HepG2 (cell line): ENCODE results near the gene MYL6. TPM values are rescaled to one million over a fixed set of nuclear protein-coding genes. Genes with fewer than 3 reads are reported as not detected.

Experiments used
- ARID5B ChIP-seq: IDR thresholded peaks from 2 replicates; pipeline ENCODE4 v1.4.0; 2020; ENCODE audit warnings: mild to moderate bottlenecking, missing genetic modification reagents
- DPF2 ChIP-seq: sonication (generic); formaldehyde crosslinking; IDR thresholded peaks from 2 replicates; pipeline ENCODE4 v1.4.0; 2020; ENCODE audit warnings: mild to moderate bottlenecking, low read depth, missing genetic modification reagents, borderline replicate concordance
- GPBP1L1 ChIP-seq: sonication (generic); formaldehyde crosslinking; IDR thresholded peaks from 2 replicates; pipeline ENCODE4 v1.5.0; 2020; ENCODE audit warnings: mild to moderate bottlenecking, missing genetic modification reagents
- ISL2 ChIP-seq: sonication (generic); formaldehyde crosslinking; IDR thresholded peaks from 2 replicates; pipeline ENCODE4 v1.5.0; 2020; ENCODE audit warnings: missing genetic modification reagents
- PCBP1 ChIP-seq: fragments of 200-400 bp; formaldehyde crosslinking; IDR thresholded peaks from 2 replicates; pipeline ENCODE4 v1.6.1; 2017; ENCODE audit warnings: mild to moderate bottlenecking, low read depth, low read length, borderline replicate concordance
- POLR2AphosphoS5 ChIP-seq: IDR thresholded peaks from 2 replicates; pipeline ENCODE4 v1.6.1; 2012; ENCODE audit warnings: low read depth, low read length
- RARA ChIP-seq: IDR thresholded peaks from 2 replicates; pipeline ENCODE4 v1.6.1; 2016; ENCODE audit warnings: missing genetic modification reagents, missing compliant biosample characterization
- SIN3A ChIP-seq: IDR thresholded peaks from 2 replicates; pipeline ENCODE4 v1.6.1; 2011; ENCODE audit warnings: low read depth, mild to moderate bottlenecking, control low read depth, low read length, borderline replicate concordance
- SIX1 ChIP-seq: sonication (generic); formaldehyde crosslinking; IDR thresholded peaks from 2 replicates; pipeline ENCODE4 v1.4.0; 2020; ENCODE audit warnings: missing genetic modification reagents, borderline replicate concordance
- ZEB1 ChIP-seq: IDR thresholded peaks from 2 replicates; pipeline ENCODE4 v1.6.1; 2012; ENCODE audit warnings: mild to moderate bottlenecking, low read depth, inconsistent platforms; ENCODE audit not compliant: insufficient replicate concordance
- ZFP91 ChIP-seq: sonication (generic); formaldehyde crosslinking; IDR thresholded peaks from 2 replicates; pipeline ENCODE4 v1.9.0; 2022; ENCODE audit warnings: missing genetic modification reagents, mild to moderate bottlenecking, borderline replicate concordance
- ZMYM3 ChIP-seq: sonication (generic); formaldehyde crosslinking; IDR thresholded peaks from 2 replicates; pipeline ENCODE4 v1.5.1; 2020; ENCODE audit warnings: mild to moderate bottlenecking, missing genetic modification reagents
- ZNF567 ChIP-seq: sonication (generic); formaldehyde crosslinking; IDR thresholded peaks from 2 replicates; pipeline ENCODE4 v1.8.1; 2023; ENCODE audit warnings: mild to moderate bottlenecking, missing genetic modification reagents, borderline replicate concordance
- ZNF605 ChIP-seq: sonication (generic); formaldehyde crosslinking; IDR thresholded peaks from 2 replicates; pipeline ENCODE4 v1.8.0; 2022; ENCODE audit warnings: mild to moderate bottlenecking, missing genetic modification reagents
- ZNF614 ChIP-seq: IDR thresholded peaks from 2 replicates; pipeline ENCODE4 v1.6.1; 2018; ENCODE audit warnings: missing biosample characterization, missing genetic modification reagents, inconsistent platforms, borderline replicate concordance
- ZNF782 ChIP-seq: sonication (generic); formaldehyde crosslinking; IDR thresholded peaks from 2 replicates; pipeline ENCODE4 v1.4.0; 2020; ENCODE audit warnings: missing genetic modification reagents, mild to moderate bottlenecking, borderline replicate concordance
- polyA plus RNA-seq, 8 experiments: library from polyadenylated mRNA; depleted of rRNA in 3 of 8; stranded (reverse) in 7 of 8; unstranded in 1 of 8; fragments of >200 nt; fragmentation: Illumina TruSeq in 4 of 8; extraction: Trizol in 4 of 8; gene quantifications; 2 replicates each; pipeline versions ENCODE4 v1.2.1 to v1.2.3, GENCODE V29; 2011 to 2016; ENCODE audit warnings: low read depth in 4 of 8, missing spikeins in 1 of 8, mixed read lengths in 1 of 8; ENCODE audit not compliant: insufficient read depth in 1 of 8
- total RNA-seq, 5 experiments: library from RNA; depleted of rRNA; stranded (reverse); fragments of >200 nt; fragmentation: Illumina TruSeq; extraction: Trizol; gene quantifications; 2 replicates each; pipeline ENCODE4 v1.2.3, GENCODE V29; 2016; ENCODE audit warnings: low read depth in 1 of 5
- TF ChIP-seq, protein P1 (sequence below), 2 experiments: sonication (generic) in 1 of 2; formaldehyde crosslinking in 1 of 2; IDR thresholded peaks; 2 replicates each; pipeline versions ENCODE4 v1.5.1 to v1.6.1; 2011 to 2020; ENCODE audit warnings: borderline replicate concordance in 1 of 2, low read depth in 1 of 2, low read length in 1 of 2, mild to moderate bottlenecking in 1 of 2, missing genetic modification reagents in 1 of 2, moderate library complexity in 1 of 2
- TF ChIP-seq, protein P2 (sequence below): sonication (generic); formaldehyde crosslinking; conservative IDR thresholded peaks from 2 replicates; pipeline ENCODE4 v1.8.0; 2022; ENCODE audit warnings: missing genetic modification reagents

Gene MYL6
- total and polyA plus RNA-seq, 2 of the 13 experiments (the other 11 are each of a cell fraction or from before 2014, with no cell fraction given), result 1,127 to 1,192 TPM

GRCh38 chr12:56119361-56119796 lies 38.8 kb upstream of the MYL6 start (continued):
- TF ChIP-seq, protein P1, sequence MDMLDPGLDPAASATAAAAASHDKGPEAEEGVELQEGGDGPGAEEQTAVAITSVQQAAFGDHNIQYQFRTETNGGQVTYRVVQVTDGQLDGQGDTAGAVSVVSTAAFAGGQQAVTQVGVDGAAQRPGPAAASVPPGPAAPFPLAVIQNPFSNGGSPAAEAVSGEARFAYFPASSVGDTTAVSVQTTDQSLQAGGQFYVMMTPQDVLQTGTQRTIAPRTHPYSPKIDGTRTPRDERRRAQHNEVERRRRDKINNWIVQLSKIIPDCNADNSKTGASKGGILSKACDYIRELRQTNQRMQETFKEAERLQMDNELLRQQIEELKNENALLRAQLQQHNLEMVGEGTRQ (IDR thresholded peaks at IDR 0.05; ENCODE audit: low read depth, low read length), result 0 out of 2 replicates have a peak, but pooled peaks have one; percentile 52
- TF ChIP-seq, protein P1 (CRISPR knock-in tag; IDR thresholded peaks at IDR 0.05; ENCODE audit: borderline replicate concordance), result peak; percentile 71; the same call in 1 of the 2 replicates
- TF ChIP-seq DPF2 (no peak), ZMYM3 (CRISPR knock-in tag) (no peak), ZEB1 (no peak), ISL2 (CRISPR knock-in tag) (no peak), ZNF605 (CRISPR knock-in tag) (no peak), ZFP91 (no peak), SIX1 (CRISPR knock-in tag) (no peak), SIN3A (peak; percentile 71; the same call in 1 of the 2 replicates), PCBP1 (no peak), ZNF567 (CRISPR knock-in tag) (no peak), RARA (CRISPR knock-in tag) (peak; percentile 54; the same call in 1 of the 2 replicates), GPBP1L1 (CRISPR knock-in tag) (no peak), ZNF614 (CRISPR knock-in tag) (no peak), POLR2AphosphoS5 (no peak), ARID5B (peak; percentile 52), ZNF782 (CRISPR knock-in tag) (no peak)
- TF ChIP-seq, protein P2, sequence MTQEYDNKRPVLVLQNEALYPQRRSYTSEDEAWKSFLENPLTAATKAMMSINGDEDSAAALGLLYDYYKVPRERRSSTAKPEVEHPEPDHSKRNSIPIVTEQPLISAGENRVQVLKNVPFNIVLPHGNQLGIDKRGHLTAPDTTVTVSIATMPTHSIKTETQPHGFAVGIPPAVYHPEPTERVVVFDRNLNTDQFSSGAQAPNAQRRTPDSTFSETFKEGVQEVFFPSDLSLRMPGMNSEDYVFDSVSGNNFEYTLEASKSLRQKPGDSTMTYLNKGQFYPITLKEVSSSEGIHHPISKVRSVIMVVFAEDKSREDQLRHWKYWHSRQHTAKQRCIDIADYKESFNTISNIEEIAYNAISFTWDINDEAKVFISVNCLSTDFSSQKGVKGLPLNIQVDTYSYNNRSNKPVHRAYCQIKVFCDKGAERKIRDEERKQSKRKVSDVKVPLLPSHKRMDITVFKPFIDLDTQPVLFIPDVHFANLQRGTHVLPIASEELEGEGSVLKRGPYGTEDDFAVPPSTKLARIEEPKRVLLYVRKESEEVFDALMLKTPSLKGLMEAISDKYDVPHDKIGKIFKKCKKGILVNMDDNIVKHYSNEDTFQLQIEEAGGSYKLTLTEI (CRISPR knock-in tag), result no peak
